HPDE6-E6E7 (cell line): Measurements from ENCODE around the gene DCTN4.
"Not testable (repeated sequence)": the region's sequence is repeated elsewhere in the genome, so short reads cannot be mapped to it uniquely, and the experiment has no call there.

Source experiments
- DNase-seq: peaks from one replicate; pipeline ENCODE4 v3.0.0; 2011; ENCODE audit warnings: missing footprints; ENCODE audit errors: extremely low spot score

Gene DCTN4

DNA sequence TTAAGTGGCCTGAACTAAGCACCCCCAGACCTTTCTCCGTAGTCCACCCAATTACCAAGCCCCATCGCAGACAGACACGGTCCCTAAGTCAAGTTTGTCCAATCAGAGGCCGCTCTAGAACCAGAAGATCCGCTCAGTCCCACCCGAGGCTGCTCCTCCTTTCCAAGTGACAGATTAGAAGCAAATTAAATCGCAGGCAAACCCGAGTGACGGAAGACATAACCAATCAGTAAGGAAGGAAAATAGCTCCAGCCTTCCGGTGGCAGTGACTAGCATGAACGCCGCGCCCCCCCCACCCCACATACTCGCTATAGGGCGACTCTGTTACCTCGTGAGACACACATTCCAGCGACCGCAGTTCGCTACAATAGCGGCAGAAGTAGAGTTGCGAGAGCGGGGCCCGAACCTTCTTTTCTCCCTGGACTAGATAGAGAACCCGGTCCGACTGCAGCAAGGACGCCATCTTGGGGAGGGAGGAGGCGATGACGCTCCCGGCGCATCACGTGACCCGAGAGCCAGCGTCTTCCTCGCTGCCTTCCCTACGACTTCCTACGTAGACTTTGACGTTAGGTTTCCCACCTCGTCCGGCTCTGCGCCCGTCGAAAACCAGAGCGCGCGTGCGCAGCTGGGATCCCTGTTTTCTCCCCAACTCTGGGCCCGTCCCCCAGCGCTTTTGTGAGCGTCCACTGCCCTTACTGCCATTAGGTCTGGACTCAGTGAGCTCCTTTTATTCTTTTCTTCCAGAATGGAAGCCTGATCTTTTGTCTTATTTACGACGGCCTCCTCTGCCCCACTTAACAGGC is at the start of gene DCTN4:
Gene DCTN4 (minus strand): TSS at position 487 of the 803 bp plus-strand sequence. CDS start 24 bp downstream, at position 463.
- DNase-seq: peak; percentile 98

DNA sequence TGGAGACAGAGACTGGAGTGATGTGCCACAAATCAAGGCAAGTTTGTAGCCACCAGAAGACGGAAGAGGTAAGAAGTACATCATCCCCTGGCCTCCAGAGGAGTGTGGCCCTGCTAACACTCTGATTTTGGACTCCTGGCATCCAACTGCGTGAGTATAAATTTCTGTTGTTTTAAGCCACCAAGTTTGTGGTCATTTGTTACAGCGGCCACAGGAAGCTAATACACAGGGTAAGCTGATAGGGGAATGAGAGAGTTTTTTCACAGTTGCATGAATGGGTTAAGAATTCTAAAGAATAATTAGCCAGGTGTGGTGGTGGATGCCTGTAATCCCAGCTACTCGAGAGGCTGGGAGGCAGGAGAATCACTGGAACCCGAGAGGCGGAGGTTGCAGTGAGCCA is 45.6 kb upstream of the DCTN4 start:
- DNase-seq: no peak

DNA sequence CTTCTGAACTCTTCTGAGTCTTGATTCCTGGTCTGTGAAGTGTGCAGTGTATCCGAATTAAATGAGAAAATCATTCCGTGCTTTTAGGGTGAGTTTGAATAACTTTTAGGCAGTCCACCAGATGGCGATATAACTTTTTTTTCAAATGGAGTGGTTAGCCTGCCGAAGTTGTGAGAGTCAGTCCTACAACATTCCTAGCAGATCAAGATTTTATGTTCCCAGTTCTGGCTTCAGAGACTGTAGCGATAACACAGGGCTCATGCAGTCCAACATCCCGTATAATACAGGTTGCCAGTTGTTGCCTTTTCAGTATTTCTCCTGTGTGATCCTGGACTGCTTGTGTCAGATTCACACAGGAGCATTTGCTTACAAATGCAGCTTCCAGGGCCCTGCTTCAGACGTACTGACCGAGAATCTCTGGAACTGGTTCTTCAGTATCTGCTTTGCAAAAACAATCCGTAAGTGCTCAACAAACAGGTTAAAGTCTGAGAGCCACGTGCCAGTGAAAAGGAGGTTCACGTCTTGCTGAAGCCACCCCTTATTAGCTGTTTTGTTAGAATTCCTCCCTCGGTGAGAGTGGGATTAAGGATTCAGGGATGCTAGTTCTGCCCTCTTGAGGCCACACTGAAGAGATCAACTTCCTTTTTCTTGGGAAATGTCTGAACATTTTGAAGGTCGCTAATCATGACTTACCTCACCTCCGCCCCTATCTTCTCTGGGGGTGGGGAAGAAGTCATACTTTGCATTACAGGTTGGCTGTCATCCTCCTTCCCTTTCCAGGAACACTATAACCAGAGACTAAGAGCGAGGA is 42.5 kb upstream of the DCTN4 start:
- peak; percentile 71 for DNase-seq

DNA sequence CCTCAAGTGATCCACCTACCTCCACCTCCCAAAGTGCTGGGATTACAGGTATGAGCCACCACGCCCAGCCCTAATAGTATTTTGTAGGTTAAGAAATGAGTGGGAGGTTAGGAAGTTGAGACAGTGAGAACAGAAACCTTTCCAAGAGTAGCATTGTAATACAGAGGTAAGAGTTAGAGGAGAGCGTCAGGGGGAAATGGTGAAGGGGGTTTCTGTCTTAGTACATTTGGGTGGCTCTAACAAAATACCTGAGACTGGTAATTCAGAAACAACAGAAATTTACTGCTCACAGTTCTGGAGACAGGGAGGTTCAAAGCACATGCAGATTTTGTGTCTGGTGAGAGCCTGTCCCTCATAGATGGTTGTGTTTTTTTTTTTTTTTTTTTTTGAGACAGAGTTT is 38.6 kb upstream of the DCTN4 start:
- DNase-seq: no peak

DNA sequence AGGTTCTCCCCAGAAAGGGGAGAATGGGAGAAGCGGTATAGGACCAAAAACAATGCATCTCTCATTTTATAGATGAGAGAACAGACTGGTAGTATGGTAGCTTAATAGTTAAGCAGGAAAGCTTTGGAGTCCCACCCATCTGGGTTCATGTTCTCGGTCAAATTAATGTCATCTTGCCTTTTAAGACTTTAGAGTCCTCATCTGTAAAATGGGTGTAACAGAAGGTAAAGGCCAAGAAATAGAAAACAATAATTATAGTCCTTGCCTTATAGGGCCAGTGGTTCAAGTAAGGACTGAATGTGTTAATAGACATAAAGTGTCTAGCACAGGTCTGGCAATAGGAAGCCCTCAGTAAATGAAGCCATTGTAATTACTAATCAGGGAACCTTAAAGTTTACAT is 36.1 kb upstream of the DCTN4 start:
- DNase-seq: no peak

DNA sequence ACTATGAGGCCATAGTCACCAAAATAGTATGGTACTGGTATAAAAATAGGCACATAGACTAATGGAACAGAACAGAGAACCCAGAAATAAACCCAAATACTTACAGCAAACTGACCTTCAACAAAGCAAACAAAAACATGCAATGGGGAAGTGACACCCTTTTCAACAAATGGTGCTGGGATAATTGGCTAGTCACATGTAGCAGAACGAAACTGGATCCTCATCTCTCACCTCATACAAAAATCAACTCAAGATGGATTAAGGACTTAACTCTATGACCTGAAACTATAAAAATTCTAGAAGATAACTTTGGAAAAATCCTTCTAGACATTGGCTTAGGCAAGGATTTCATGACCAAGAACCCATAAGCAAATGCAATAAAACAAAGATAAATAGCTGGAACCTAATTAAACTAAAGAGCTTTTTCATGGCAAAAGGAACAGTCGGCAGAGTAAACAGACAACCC is 34.6 kb upstream of the DCTN4 start:
- DNase-seq: not testable (repeated sequence)

DNA sequence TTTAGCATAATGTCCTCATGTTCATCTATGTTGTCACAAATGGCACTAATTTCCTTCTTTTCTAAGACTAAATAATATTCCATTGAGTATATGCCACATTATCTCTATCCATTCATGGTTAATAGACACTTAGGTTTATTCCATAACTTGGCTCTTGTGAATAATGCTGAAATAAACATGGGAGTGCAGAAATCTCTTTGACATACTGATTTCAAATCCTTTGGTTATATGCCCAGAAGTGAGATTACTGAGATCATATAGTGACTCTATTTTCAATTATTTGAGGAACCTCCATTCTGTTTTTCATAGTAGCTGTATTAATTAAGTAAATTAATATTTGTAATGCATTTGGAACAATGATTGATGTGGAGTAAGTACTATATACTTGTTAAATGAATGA is 32.7 kb upstream of the DCTN4 start:
- no peak for DNase-seq

DNA sequence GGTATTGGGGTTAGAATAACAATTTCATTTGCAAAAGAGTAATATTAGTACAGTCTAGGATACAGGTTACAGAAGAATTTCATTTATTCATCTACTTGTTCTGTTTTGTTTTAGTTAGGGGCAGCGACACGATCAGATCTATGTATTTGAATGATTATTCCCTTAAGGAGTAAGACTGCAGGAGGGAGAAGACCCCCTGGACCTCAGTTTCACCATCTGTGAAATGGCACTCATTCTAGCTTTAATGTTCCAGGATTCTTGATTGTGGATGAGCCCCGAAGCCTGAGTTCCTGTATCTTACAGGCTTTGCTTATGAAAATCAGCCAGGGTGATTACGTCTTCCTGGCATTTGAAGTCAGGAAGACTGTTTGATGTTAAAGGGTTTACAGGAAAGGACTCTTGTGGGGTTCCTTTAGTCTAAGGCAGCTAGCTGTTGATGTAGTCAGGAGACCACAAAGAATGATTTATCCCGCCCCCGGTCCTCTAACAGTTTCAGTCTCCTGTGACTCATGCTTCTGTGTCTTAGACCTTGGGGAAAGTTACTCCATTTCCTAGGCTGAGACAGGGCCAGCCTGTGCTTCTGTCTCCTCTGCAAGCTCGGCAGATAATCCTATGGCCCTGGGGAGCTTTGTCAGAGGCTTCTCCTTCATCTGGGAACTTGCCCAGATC is 31.3 kb upstream of the DCTN4 start:
- peak; percentile 94 for DNase-seq

DNA sequence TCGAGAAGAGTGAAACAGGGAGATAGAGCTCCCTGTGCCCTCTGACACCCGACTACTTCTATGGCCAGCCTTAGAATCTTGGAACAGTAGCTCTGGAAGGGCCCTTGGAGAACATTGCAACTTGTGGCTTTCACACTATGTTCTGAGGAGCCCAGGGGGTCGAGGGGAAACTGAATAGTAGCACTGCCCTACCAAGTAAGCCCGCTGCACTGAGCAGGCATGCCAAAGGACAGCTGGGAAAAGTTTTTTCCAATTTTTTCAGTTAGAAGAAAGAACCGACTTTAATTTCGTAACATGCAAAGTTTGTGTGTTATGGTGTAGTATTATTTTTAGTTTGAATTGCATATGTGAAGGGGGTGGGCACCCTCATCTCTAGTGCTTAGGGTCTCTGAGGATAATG is 30.6 kb upstream of the DCTN4 start:
- no peak for DNase-seq

DNA sequence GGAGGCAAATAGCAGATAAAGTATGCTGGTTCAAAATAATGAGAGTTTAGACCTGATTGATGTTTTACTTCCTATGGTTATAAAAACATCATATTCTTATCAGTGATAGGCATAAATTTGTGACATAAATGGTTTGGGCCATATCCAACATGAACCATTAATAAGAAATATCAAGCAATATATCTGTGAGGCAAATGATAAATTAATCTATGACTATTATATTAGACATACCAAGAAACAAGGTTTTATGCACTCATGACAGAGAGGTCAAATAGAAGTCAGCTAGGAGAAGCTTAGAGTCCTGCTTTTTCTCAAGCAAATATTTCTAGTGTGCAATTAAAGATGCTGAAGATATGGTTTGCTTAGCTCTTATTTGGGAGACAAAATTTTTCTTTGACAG is 30.2 kb upstream of the DCTN4 start:
- DNase-seq: no peak

DNA sequence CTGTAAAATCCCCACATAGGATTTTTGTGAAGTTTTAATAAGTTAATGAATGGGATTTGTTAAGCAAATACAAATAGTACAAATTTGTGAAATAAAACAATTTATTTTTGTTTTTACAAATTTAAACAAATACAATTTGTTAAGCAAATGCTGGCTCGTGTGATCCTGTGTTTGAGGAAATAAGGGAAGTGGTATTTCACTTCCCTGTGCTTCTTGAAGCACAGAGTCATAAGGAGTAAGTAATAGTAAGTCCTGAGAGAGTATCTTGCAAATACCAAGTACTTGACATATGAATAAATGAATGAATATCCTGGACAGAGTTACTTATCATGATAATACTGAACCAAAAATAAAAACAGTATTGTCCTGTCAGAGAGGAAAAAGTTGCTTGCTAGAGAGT is 28.8 kb upstream of the DCTN4 start:
- DNase-seq: no peak

DNA sequence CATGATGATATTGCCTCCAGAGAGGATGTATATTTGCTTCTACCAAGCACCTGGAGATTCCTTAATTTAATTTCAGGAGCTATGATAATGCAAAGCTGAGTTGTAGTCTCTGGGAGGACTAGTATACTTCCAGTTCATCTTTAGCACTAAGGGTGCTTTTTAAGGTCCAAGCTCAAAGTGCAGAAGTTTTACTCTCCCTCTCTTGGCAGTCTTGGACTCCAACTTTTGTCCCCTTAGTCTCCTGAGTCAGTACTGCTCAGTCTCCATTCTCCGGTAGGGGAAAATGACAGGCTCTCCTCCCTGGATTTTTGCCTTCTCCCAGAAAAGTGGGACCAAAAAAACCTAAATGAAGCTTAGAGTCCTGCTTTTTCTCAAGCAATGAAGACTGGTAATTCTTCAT is 28.1 kb upstream of the DCTN4 start:
- no peak for DNase-seq

DNA sequence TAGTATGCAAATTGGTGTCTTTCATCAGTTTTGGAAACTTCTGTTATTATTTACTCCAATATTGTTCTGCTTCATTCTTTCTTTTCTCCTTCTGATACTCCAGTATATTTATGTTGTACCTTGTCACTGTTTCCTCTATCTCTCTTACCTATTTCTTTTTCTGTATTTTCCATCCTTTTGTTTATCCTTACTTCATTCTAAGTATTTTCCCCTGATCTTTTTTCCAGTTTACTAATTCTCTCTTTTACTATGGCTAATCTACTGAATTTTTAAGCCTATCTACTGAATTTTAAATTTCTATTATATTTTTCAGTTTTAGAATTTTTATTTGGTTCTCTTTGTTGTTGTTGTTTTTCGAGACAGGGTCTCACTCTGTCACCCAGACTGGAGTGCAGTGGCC is 27.1 kb upstream of the DCTN4 start:
- no peak for DNase-seq

DNA sequence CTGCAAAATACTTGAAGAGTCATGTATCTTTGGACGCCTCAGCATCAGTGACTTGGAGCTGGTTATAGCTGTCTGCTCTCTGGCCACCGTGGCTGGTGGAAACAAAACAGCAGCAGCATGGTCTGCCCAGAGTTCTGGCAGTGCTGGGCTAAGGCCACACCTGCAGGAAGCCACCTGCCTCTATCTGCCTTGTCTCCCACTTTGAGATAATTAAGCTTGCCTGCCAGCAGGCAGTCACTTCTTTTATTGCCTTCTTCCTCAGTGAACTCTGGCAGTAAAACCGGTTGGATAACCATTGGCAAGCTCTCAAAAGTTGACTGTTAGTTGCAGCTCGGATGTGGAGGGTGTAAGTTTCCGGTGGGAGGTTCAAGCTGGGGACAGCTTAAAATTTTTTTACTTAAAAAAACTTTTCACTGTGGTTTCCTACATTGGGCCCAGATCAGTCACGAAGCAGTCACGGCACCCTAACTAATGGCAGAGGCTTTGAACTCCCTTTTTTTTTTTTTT is 24.7 kb upstream of the DCTN4 start:
- no peak for DNase-seq

DNA sequence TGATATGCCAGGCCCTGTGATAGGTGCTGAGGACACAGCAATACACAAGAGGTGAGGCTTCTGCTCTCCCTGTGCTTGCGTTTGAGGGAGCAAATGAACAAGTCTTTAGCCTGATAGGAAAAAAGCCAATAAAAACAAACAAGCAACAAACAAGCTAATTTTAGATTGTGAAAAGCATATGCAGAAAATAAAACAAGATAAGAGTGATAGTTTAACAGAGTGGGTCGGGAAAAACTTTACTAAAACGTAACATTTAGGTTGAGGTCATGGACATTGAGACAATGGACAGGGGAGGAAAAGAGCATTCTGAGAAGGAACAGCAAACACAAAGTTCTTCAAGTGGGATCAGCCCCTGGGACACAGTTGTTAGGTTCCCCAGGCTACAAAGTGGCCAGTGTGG is 24.0 kb upstream of the DCTN4 start:
- DNase-seq: no peak

DNA sequence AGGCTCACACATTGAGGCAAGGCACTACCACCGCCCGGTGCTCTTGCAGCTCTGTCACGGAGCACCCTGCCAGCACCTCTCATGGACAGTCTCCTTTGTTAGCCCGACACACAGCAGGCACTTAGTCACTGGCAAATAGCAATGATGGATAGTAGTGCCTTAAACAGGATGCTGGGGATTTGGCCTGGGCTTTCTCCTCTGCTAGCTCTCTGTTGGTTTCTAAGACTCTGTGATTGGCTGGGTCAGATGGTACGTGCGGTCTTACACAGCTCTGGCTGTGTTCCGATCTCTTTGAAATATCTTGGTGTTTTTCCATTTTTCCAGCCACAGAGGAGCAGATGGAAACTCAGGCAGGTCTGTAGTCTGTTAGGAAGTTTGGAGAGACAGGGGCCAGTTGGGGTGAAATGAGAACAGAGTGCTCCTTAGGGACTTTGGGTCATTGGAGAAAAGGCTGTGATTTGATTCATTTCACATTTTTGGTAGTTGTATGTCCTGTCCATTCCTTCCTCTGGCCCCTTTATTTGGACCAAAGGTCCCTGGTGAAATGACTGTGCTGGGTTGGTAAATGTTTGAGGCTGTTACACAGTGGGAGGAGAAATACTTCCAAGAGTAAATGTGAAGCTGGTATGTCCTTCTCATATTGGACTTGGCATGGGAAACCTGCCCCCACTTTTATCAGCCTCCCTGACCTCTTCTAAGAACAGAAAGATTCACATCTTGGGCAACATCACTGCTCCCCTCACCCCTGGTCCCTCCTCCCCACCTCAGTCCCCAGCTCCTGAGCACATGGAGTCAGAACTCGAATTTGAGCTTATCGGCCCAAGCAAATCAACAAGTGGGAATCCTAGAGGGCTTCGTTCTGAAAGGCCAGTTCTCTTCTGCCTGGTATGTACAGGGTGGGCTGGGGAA is 23.1 kb upstream of the DCTN4 start:
- no peak for DNase-seq

DNA sequence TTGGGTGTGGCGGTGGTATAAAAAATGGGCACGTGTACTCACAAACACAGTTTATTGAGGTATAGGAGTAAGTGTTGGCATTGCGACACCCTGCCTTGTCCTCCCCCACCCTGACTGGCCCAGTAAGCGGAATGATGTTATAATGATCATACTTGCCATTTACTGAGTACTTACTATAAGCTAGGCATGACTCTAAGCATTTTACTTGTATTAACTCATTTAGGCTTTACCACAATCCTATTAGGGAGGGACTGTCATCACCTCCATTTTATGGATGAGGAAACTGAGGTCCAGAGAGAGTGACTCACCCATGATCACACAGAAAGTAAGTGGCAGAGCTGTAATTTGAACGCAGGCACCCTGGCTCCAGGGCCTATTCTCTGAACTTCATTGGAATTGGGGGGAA is 22.0 kb upstream of the DCTN4 start:
- DNase-seq: no peak

DNA sequence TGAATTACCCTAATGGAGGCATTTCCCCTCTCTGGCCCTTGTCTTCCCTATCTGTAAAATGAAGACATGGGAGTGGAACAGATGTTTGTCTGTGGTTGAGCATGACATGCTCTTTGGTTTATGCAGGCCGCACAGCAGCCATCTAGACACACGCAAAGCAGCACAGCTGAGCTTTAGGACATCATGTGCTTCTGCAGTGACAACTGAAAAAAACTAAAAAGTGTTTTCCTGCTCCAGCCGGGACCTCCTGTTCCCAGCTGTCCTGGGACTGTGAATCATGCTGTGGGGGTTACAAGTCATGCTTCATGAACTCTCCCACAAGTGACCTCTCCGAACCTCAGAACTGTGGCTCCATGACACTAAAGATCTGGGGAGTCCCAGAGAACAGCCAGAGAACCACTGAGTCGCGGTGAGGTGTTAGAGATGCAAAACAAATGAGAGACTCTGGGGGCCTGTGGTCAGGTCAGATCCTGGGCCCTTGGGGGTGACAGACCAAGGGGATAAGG is 21.4 kb upstream of the DCTN4 start:
- DNase-seq: no peak

DNA sequence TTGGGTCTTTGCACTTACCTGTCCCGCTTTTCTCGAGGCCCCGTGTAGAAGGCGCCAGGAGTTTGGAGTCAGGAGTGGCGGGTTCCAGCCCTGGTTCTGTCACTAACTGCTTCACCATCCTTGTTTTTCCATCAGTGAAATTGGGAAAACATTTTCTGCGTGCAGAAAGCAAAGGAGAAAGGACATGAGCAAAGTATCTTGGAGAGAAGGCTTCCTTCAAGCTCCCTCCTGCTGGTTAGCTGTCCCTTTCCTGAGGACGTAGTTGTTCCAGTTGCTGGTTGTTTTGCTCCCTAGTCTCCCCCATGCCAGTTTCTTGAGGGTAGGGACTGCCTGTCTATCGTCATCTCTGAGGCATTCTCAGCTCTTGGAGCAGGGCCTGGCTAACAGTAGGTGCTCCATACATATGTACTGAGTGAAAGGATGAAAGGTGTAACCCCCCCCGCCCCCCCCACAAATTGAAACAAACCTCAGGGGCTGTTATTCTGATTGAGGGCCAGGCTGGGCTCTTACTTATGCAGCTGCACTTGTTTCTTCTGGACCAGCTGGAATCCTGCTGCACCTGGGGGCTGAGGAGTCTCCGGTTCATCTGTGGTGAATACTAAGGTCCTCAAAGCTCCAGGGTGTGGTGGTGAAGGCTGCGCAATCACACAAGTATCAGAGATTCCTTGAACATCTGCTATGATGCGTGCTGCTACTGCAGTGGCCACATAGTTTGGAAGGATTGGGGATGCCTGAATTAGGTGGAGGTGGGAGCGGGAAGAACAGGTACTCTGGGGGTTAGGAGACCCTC is 20.8 kb upstream of the DCTN4 start:
- DNase-seq: no peak
